Measurements from ENCODE around the gene ARHGEF2.
A peak's percentile ranks its signal among the peaks of the same experiment; 100 is the strongest.

Gene ARHGEF2

GRCh38 chr1:155950829-155951228 lies 27.5 kb downstream of the ARHGEF2 start:
- DNase-seq (no peak), ATAC-seq (no peak)
- Mint-ChIP-seq H3K36me3 (ENCODE audit: low read depth) (peaks cover 68% of the 10 kb centered on the region), H3K27ac (no peak overlapping the region), H3K4me3 (no peak overlapping the region), H3K27me3 (no peaks in the 10 kb centered on the region), H3K9me3 (no peaks in the 10 kb centered on the region), H3K4me1 (peaks cover 39% of the 10 kb centered on the region)

- no peaks in the 10 kb centered on the region for H3K9me3 Mint-ChIP-seq
- ATAC-seq (no peak), DNase-seq (no peak)
- H3K4me3 Mint-ChIP-seq: no peak overlapping the region
- peaks cover 56% of the 10 kb centered on the region for H3K36me3 Mint-ChIP-seq (ENCODE audit: low read depth)
- peaks cover 64% of the 10 kb centered on the region for H3K4me1 Mint-ChIP-seq
- H3K27ac Mint-ChIP-seq: peak overlapping the region; percentile 56
- H3K27me3 Mint-ChIP-seq: no peaks in the 10 kb centered on the region
These were observed 30.6 kb downstream of the ARHGEF2 start for GRCh38 chr1:155947741-155948140.

GRCh38 chr1:155947292-155947691 lies 31.1 kb downstream of the ARHGEF2 start:
- DNase-seq (no peak), ATAC-seq (no peak)
- peaks cover 64% of the 10 kb centered on the region for H3K4me1 Mint-ChIP-seq
- peaks cover 52% of the 10 kb centered on the region for H3K36me3 Mint-ChIP-seq (ENCODE audit: low read depth)
- H3K9me3 Mint-ChIP-seq: no peaks in the 10 kb centered on the region
- no peaks in the 10 kb centered on the region for H3K27me3 Mint-ChIP-seq
- peak overlapping the region; percentile 92 for H3K27ac Mint-ChIP-seq
- H3K4me3 Mint-ChIP-seq: peak overlapping the region; percentile 72

GRCh38 chr1:155946633-155947219 lies 31.6 kb downstream of the ARHGEF2 start:
- Mint-ChIP-seq H3K27ac (peak overlapping the region; percentile 92), H3K4me3 (peak overlapping the region; percentile 72), H3K27me3 (no peaks in the 10 kb centered on the region), H3K4me1 (peaks cover 64% of the 10 kb centered on the region), H3K9me3 (no peaks in the 10 kb centered on the region), H3K36me3 (ENCODE audit: low read depth) (peaks cover 46% of the 10 kb centered on the region)
- DNase-seq (no peak), ATAC-seq (peak; percentile 26)

GRCh38 chr1:155944444-155944799 lies 33.9 kb downstream of the ARHGEF2 start:
- Mint-ChIP-seq H3K27me3 (no peaks in the 10 kb centered on the region), H3K4me3 (no peak overlapping the region), H3K9me3 (no peaks in the 10 kb centered on the region), H3K27ac (peak overlapping the region; percentile 92), H3K4me1 (peaks cover 84% of the 10 kb centered on the region), H3K36me3 (ENCODE audit: low read depth) (peaks cover 32% of the 10 kb centered on the region)
- DNase-seq (no peak), ATAC-seq (no peak)

GRCh38 chr1:155942578-155943141 lies 35.7 kb downstream of the ARHGEF2 start:
- Mint-ChIP-seq H3K9me3 (no peaks in the 10 kb centered on the region), H3K27ac (peak overlapping the region; percentile 61), H3K27me3 (no peaks in the 10 kb centered on the region), H3K36me3 (ENCODE audit: low read depth) (peaks cover 20% of the 10 kb centered on the region), H3K4me3 (no peak overlapping the region), H3K4me1 (peaks cover 96% of the 10 kb centered on the region)
- DNase-seq (no peak), ATAC-seq (no peak)

- Mint-ChIP-seq H3K27ac (peak overlapping the region; percentile 87), H3K27me3 (no peaks in the 10 kb centered on the region), H3K9me3 (no peaks in the 10 kb centered on the region), H3K36me3 (ENCODE audit: low read depth) (peaks cover 16% of the 10 kb centered on the region), H3K4me1 (peaks cover 89% of the 10 kb centered on the region), H3K4me3 (no peak overlapping the region)
- DNase-seq (no peak), ATAC-seq (no peak)
These were observed 36.4 kb downstream of the ARHGEF2 start for GRCh38 chr1:155941845-155942531.

- Mint-ChIP-seq H3K4me1 (peaks cover 81% of the 10 kb centered on the region), H3K36me3 (ENCODE audit: low read depth) (peaks cover 9% of the 10 kb centered on the region), H3K27ac (peak within 1 kb of the TSS; percentile 87), H3K9me3 (no peaks in the 10 kb centered on the region), H3K4me3 (peak within 1 kb of the TSS; percentile 3), H3K27me3 (no peaks in the 10 kb centered on the region)
- peak; percentile 12 for ATAC-seq
- DNase-seq: peak; percentile 26
These were observed 37.1 kb downstream of the ARHGEF2 start, which contains the start of gene RXFP4 for GRCh38 chr1:155940993-155941844. Gene RXFP4 (plus strand): TSS chr1:155941638. CDS start chr1:155941710, 72 bp downstream.

- peak; percentile 18 for ATAC-seq
- H3K36me3 Mint-ChIP-seq (ENCODE audit: low read depth): peaks cover 6% of the 10 kb centered on the region
- peak overlapping the region; percentile 87 for H3K27ac Mint-ChIP-seq
- H3K4me1 Mint-ChIP-seq: peaks cover 79% of the 10 kb centered on the region
- H3K9me3 Mint-ChIP-seq: no peaks in the 10 kb centered on the region
- H3K27me3 Mint-ChIP-seq: no peaks in the 10 kb centered on the region
- no peak for DNase-seq
- H3K4me3 Mint-ChIP-seq: peak overlapping the region; percentile 20
These were observed 37.8 kb downstream of the ARHGEF2 start for GRCh38 chr1:155940482-155940992.

- peak; percentile 33 for DNase-seq
These were observed 40.1 kb downstream of the ARHGEF2 start for GRCh38 chr1:155938220-155938627.

GRCh38 chr1:155934936-155935590 lies 43.3 kb downstream of the ARHGEF2 start:
- peaks cover 58% of the 10 kb centered on the region for H3K4me1 Mint-ChIP-seq
- no peak overlapping the region for H3K4me3 Mint-ChIP-seq
- H3K27me3 Mint-ChIP-seq: no peaks in the 10 kb centered on the region
- no peak for ATAC-seq
- H3K36me3 Mint-ChIP-seq (ENCODE audit: low read depth): peaks cover 23% of the 10 kb centered on the region
- H3K9me3 Mint-ChIP-seq: no peaks in the 10 kb centered on the region
- no peak for DNase-seq
- no peak overlapping the region for H3K27ac Mint-ChIP-seq

More at GRCh38 chr1:155938220-155938627, 40.1 kb downstream of the ARHGEF2 start:
- H3K4me1 Mint-ChIP-seq: peaks cover 61% of the 10 kb centered on the region
- H3K27ac Mint-ChIP-seq: peak overlapping the region; percentile 79
- H3K9me3 Mint-ChIP-seq: no peaks in the 10 kb centered on the region
- ATAC-seq: peak; percentile 11
- no peak overlapping the region for H3K4me3 Mint-ChIP-seq
- H3K36me3 Mint-ChIP-seq (ENCODE audit: low read depth): no peaks in the 10 kb centered on the region
- H3K27me3 Mint-ChIP-seq: no peaks in the 10 kb centered on the region

GRCh38 chr1:155934097-155934935 lies 44.0 kb downstream of the ARHGEF2 start, which contains the start of gene KHDC4:
Gene KHDC4 (minus strand): TSS chr1:155934413. CDS start chr1:155934373, 40 bp downstream.
- Mint-ChIP-seq H3K36me3 (ENCODE audit: low read depth) (peaks cover 27% of the 10 kb centered on the region), H3K27ac (no peak within 1 kb of the TSS), H3K27me3 (no peaks in the 10 kb centered on the region), H3K9me3 (no peaks in the 10 kb centered on the region), H3K4me3 (no peak within 1 kb of the TSS), H3K4me1 (peaks cover 55% of the 10 kb centered on the region)
- ATAC-seq: peak; percentile 98
- DNase-seq: peak; percentile 92

GRCh38 chr1:155933591-155934096 lies 44.7 kb downstream of the ARHGEF2 start:
- ATAC-seq (no peak), DNase-seq (no peak)
- Mint-ChIP-seq H3K27ac (no peak overlapping the region), H3K4me3 (no peak overlapping the region), H3K36me3 (ENCODE audit: low read depth) (peaks cover 32% of the 10 kb centered on the region), H3K27me3 (no peaks in the 10 kb centered on the region), H3K9me3 (no peaks in the 10 kb centered on the region), H3K4me1 (peaks cover 52% of the 10 kb centered on the region)

All from activated naive CD8-positive, alpha-beta T cell treated with anti-CD3 and anti-CD28 coated beads, Interleukin-2, amount 50 U/mL, for 24 hours (primary cell).